ENCODE results near the gene COL6A3.

COL6A3 gene

GRCh38 chr2:237345891-237346640 lies 67.9 kb downstream of the COL6A3 start:
- no peak for DNase-seq

- DNase-seq = no peak
Observed at GRCh38 chr2:237345411-237345810, 68.6 kb downstream of the COL6A3 start.

GRCh38 chr2:237344942-237345341 lies 69.0 kb downstream of the COL6A3 start:
- DNase-seq = no peak

- no peak for DNase-seq
Observed at GRCh38 chr2:237343993-237344392, 70.0 kb downstream of the COL6A3 start.

- DNase-seq = no peak
Observed at GRCh38 chr2:237341872-237342271, 72.1 kb downstream of the COL6A3 start.

- DNase-seq = no peak
Observed at GRCh38 chr2:237337586-237337985, 76.4 kb downstream of the COL6A3 start.

GRCh38 chr2:237336131-237336530 lies 77.8 kb downstream of the COL6A3 start:
- DNase-seq = no peak

- no peak for DNase-seq
Observed at GRCh38 chr2:237333748-237334147, 80.2 kb downstream of the COL6A3 start.

GRCh38 chr2:237330541-237330940 lies 83.4 kb downstream of the COL6A3 start:
- DNase-seq = no peak

GRCh38 chr2:237327175-237327950 lies 86.6 kb downstream of the COL6A3 start:
- DNase-seq = no peak

- DNase-seq = no peak
Observed at GRCh38 chr2:237326266-237327171, 87.4 kb downstream of the COL6A3 start.

- no peak for DNase-seq
Observed at GRCh38 chr2:237324837-237325236, 89.1 kb downstream of the COL6A3 start.

GRCh38 chr2:237324405-237324831 lies 89.5 kb downstream of the COL6A3 start:
- no peak for DNase-seq

- DNase-seq = no peak
Observed at GRCh38 chr2:237323656-237324055, 90.3 kb downstream of the COL6A3 start.

- DNase-seq = no peak
Observed at GRCh38 chr2:237322564-237322963, 91.4 kb downstream of the COL6A3 start.

- no peak for DNase-seq
Observed at GRCh38 chr2:237321746-237322145, 92.2 kb downstream of the COL6A3 start.

- no peak for DNase-seq
Observed at GRCh38 chr2:237320801-237321560, 93.0 kb downstream of the COL6A3 start.

- DNase-seq = no peak
Observed at GRCh38 chr2:237319887-237320286, 94.1 kb downstream of the COL6A3 start.

GRCh38 chr2:237319086-237319820 lies 94.7 kb downstream of the COL6A3 start:
- DNase-seq = no peak

GRCh38 chr2:237316339-237316738 lies 97.6 kb downstream of the COL6A3 start:
- DNase-seq = no peak

GRCh38 chr2:237315829-237316225 lies 98.1 kb downstream of the COL6A3 start:
- no peak for DNase-seq
